HEK293 (cell line): Measurements from ENCODE around the gene NIPAL1.

ENCODE experiments used
- CTCF ChIP-seq: fragments of 450-650 bp; formaldehyde crosslinking; IDR thresholded peaks from 2 replicates; pipeline ENCODE4 v1.5.1; 2016; ENCODE audit warnings: missing biosample characterization, missing genetic modification characterization
- ZNF146 ChIP-seq: fragments of 450-650 bp; formaldehyde crosslinking; IDR thresholded peaks from 2 replicates; pipeline ENCODE4 v1.5.1; 2016; ENCODE audit warnings: missing biosample characterization, missing genetic modification characterization
- ZNF510 ChIP-seq: fragments of 450-650 bp; formaldehyde crosslinking; IDR thresholded peaks from 2 replicates; pipeline ENCODE4 v1.5.1; 2018; ENCODE audit warnings: mild to moderate bottlenecking, missing genetic modification characterization, missing biosample characterization; ENCODE audit not compliant: insufficient replicate concordance
- ZSCAN4 ChIP-seq: fragments of 450-650 bp; formaldehyde crosslinking; IDR thresholded peaks from 2 replicates; pipeline ENCODE4 v1.5.1; 2017; ENCODE audit warnings: missing biosample characterization, missing genetic modification characterization

- no peak for TF ChIP-seq ZNF146 (tag by site-specific recombination)
- no peak for TF ChIP-seq CTCF (tag by site-specific recombination)
- TF ChIP-seq ZNF510 (tag by site-specific recombination): no peak
- TF ChIP-seq ZSCAN4 (tag by site-specific recombination): no peak
Measured at GRCh38 chr4:48047421-48047844, 30.9 kb downstream of the NIPAL1 start.
